SIG-M5 treated with dmso at 0.1 percent for 504 hours (cell line): ENCODE results near the gene EDC4.
"Not testable (repeated sequence)": the region's sequence is repeated elsewhere in the genome, so short reads cannot be mapped to it uniquely, and the experiment has no call there.

Experiments
- DNase-seq: peaks from one replicate; lab custom pipeline; 2025; ENCODE audit not compliant: unreplicated experiment; lab: John Stamatoyannopoulos, UW

The EDC4 gene

DNA sequence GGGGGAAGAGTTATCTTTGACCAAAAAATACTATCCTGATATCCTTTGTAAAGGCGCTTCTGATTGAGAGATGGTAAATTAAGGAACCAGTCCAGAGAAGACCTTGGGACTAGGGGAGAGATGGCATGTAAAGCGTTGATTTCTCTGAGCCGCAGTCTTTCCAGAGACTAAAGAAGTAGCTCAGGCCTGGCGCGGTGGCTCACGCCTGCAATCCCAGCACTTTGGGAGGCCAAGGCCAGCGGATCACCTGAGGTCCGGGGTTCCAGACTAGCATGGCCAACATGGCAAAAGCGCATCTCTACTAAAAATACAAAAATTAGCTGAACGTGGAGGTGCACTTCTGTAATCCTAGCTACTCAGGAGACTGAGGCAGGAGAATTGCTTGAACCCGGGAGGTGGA lies 24.7 kb upstream of the EDC4 start:
- DNase-seq: no peak

DNA sequence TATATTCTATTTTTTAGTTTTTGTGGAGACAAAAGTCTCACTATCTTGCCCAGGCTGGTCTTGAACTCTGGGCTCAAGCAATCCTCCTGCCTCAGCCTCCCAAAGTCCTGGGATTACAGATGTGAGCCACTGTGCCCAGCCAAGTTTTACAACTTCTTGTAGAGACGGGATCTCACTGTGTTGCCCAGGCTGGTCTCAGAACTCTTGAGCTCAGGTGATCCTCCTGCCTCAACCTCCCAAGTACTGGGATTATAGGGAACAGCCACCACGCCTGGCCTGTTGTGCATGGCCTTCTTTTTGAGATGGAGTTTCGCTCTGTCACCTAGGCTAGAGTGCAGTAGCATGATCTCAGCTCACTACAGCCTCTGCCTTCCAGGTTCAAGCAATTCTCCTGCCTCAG lies 19.2 kb upstream of the EDC4 start:
- DNase-seq: no peak

DNA sequence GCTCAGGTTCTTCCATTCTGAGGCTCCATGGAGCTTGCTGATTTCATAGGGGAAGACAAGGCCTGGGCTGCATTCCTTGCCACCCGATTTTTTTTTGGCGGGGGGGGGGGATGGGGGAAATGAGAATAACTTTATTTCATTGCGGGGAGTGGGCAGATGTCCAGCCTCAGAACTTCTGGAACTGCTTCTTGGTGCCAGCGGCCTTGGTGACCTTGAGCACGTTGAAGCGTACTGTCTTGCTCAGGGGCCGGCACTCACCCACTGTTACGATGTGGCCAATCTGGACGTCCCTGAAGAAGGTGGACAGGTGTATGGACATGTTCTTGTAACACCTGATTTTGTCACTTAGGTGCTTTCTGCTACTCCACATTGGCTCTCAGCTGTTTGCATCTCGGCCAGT lies 17.1 kb upstream of the EDC4 start:
- no peak for DNase-seq

DNA sequence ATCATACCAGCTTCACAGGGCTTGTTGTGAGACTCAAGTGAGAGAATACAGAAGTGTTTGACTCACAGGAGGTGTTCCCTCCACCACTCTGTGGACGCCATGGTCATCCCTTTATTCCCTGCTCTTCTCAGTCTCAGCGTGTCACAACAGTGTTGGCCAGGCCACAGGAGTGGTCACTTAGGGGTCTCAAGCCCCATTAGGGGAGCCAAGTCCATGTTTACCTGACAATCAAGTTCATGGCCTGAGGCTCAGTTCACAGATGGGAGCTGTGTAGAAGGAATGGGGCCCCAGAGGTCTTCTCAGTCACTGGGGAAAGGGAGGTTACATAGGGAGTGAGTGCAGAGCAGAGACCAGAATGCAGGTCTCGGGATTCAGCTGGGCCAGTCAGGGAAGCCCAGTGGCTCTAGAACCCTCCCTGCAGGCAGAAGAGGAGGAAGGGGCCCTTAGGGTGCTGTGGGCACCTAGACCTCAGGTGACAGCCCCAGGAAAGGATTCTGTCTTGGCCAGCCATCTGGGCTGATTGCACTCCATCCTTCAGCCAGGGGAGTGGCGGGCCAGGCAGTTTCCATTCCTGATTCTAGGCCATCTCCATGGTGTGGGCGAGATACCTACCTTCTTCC lies 15.8 kb upstream of the EDC4 start:
- no peak for DNase-seq

DNA sequence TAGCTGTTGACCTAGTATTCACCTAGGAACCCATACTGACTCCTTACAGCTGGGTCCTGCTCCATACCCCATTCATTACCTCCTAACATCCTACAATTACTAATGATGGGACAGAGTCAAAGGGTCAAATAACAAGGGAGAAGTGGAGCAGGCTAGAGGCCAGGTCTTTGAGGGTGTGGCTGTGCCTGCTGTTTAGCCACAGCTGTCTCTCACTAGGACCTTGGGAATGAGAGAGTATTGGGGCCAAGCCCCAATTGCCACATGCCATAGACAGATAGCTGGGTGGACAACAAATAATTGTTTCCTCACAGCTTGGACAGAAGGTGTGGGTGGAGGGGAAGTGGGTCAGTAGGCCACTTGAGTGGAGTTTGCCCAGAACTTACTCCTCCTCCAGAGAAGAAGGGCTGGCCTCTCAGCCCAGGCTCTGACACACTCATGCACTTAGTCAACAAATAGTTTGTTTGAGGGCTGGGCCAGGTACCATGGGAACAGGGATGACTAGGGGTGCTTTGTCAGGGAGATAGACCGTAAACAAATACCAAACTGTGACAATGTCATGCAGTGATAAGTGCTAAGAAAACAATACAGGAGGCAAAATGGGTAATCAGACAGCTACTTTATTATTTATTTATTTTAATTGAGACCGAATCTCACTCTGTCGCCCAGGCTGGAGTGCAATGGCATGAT lies 15.2 kb upstream of the EDC4 start:
- peak; percentile 71 for DNase-seq

DNA sequence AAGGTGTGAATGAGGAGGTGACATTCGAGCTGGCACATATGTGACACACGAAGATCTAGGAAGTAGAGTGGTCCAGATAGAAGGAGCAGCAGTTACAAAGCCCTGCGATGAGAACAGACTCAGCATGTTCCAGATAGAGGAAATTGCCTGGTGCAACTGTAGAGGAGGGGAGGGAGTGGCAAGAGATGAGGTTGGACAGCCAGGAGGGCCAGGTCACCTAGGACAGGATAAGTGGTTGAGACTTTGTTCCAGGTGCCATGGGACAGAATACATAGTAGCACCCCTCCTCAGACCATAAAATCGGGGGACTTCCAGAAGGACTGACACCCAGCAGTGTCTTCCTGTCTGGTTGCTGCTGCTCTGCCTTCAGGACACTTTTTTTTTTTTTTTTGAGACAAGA lies 14.4 kb upstream of the EDC4 start:
- no peak for DNase-seq

DNA sequence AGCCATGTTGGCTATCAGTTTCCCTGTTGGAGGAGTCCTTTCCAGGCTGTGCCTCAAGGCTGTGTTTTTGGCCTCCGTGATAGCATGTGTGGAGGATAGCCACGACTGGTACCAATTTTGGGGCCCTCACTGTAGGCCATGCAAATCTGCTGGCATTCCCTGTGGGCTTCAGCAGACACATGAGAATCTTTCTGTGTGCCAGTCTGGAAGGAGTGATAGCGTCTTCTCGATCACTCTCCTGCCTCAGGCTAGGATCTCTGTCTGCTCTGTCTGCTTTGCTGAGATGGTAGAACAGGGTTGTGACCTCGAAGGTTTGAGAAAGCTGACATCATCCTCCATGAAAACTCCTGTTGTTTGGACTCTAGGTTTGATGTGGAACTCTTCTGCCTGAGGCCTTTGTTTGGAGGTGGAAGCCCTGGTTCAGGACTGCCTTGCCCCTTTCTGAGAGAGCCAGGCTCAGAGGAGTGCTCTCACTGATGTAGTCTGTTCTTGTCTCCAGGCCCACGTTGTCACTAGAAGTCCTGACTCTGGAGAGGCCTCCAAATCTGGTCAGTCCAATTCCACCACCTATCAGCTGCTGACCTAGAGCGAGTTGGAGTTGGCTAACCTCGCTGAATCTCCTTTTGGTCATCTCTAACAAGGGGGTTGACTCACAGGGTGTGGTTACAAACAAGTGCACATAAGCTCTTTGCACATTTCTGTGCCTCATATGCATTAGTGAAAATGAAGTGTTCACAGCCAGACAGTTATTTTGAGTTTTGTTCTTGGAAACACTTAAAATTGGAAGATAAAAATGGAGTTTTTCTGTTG lies 12.1 kb upstream of the EDC4 start:
- DNase-seq: no peak

DNA sequence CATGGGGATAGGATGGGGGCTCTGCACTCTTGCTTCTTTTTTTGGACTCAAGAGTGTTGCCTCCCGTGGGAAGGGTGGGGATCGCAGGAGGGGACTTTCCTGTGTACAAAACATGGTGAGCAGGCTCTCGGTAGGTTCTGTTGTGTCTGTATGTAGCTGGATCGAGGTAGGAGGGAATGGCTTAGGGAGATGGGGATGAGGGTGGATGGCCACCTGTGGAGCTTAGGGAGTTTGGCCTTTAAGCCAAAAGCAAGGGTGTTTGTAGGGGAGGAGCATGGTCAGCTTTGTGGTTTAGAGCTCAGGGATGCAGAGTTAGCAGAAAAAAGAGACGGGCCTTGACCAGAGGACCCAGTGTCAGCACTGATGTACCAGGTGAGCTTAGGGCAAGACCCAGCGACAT lies 11.0 kb upstream of the EDC4 start:
- no peak for DNase-seq

DNA sequence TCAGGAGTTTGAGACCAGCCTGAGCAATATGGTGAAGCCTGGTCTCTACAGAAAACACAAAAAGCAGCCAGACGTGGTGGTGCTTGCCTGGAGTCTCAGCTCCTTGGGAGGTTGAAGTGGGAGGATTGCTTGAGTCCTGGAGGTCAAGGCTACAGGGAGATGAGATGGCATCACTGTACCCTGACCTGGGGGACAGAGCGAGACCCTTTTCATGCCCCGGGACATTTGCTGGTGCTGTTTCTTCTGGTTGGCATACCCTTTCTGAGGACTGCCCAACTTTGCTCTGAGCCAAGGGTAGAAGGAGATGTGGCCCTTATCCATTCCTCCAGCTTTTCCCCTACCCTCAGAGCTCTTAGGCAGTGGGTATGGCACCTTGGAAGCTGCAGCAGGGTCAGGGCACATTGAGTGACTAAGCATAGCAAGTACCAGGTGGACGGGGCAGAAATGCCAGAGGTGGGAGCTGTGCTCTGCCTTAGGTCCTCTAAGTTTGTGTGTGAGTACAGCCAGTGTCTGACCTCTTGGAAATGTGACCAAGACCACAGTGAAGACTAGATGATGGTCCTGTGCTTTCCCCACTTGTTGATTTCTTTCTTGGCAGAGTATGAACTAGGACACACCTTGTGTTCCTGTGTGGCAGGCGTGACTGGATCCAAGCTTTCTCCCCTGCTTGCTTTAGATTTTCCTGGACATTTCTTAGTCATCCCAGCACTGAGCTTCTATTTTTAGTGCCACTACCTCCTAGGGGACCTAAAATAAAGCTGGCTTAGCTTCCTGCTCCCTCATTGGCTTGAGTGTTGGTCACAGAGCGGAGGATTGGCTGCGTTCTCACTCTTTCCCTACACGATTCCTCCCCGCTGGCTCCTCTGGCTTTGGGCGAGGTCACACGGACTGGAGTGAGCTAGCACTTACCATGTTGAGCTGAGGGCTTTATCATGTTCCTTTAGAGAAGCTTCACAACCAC lies 9.9 kb upstream of the EDC4 start:
- no peak for DNase-seq

DNA sequence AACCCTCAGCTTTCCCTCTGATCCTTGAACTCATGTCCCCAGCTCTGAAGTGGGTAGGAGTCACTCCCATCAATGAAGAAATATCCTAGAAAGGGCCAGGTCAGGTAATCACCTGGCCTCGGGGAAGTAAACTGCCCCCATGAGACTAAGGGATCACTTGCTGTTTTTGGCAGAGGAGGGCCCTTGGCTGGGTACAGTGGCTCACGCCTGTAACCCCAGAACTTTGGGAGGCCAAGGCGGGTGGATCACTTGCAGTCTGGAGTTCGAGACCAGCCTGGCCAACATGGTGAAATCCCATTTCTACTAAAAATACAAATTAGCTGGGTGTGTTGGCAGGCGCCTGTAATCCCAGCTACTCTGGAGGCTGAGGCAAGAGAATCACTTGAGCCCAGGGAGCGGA lies 8.8 kb upstream of the EDC4 start:
- DNase-seq: not testable (repeated sequence)

DNA sequence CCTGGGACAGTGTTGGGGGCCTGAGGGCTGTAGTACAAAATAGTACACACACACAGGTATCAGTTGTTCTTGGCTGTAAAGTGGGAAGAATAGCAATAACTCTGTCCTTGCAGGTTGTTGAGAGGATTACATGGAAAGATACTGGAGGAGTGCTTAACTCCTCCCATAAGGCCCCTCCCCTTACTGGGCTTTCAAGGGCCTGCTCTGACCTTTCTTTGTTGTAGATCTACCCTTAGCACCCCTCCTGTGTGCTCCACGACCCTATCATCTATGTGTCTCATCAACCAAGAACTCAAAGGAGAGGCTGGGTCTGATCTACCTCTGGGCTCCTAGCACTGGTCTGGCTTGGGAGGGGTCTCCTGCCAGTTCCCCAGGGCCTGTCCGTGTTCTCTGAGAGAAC lies 8.3 kb upstream of the EDC4 start:
- DNase-seq: no peak

DNA sequence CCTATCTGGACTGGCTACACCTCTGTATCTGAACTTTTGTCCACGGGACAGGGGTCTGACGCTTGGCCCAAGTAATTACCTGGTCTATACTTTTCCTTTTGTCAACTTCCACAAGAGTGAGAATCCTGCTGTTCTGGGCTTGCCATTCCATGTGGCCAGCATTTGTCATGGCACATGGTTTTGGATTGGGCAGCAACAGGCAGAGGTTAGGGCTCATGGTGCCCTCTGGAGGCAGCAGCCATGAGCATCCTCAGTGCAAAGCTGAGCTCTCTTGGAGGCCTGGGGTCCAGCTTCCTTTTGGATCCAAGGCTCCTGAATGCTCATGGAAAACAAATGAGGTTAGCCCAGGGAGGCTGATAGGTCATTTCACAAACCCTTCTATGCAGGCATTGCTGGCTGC lies 7.5 kb upstream of the EDC4 start:
- no peak for DNase-seq

DNA sequence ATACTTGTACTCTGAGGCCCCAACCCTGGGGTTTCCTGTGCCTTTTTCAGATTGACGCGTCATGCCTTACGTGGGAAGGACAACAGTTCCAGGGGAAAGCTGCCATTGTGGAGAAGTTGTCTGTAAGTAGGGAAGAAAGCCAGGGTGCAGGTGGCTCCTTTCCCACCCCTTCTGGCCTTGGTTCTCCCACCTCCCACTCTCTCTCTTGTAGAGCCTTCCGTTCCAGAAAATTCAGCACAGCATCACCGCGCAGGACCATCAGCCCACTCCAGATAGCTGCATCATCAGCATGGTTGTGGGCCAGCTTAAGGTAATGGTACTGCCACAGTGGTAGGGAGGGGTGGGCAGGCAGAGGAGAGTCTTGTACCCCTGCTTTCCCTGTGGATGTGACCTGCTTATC lies 4.6 kb upstream of the EDC4 start:
- DNase-seq: no peak

DNA sequence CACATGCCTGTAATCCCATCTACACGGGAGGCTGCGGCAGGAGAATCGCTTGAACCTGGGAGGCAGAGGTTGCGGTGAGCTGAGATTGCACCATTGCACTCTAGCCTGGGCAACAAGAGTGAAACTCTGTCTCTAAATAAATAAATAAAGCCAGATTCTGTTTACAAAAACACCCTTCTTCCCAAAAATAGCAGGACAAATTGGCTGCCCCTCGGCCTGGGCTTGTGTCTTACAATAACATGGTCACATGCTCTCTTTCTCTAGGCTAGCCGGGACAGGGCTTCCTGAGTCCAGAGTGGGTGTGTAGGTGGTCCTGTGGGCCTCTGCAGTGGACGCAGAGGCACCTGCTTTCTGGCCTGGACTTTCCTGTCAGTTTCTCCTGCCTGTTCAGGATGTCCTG lies 3.2 kb upstream of the EDC4 start:
- no peak for DNase-seq

DNA sequence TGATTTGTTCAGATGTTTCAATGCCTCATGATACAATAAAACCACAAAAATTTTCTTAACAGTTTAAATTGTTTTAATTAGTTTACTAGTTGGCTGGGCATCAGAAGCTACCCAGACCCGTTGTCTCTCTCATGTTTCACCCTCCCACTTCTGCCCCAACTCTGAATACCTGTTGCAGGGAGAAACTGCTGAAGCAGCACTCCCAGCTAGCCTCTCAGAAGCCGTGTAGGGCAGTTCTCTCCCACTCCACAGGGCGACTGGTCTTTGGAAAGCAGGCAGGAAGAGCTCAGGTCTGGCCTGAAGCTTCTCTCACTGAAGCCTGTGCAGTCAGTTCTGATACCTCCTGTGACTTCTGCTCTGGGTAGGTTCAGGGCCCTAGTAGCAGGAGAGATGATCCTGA lies 1.6 kb upstream of the EDC4 start:
- no peak for DNase-seq

DNA sequence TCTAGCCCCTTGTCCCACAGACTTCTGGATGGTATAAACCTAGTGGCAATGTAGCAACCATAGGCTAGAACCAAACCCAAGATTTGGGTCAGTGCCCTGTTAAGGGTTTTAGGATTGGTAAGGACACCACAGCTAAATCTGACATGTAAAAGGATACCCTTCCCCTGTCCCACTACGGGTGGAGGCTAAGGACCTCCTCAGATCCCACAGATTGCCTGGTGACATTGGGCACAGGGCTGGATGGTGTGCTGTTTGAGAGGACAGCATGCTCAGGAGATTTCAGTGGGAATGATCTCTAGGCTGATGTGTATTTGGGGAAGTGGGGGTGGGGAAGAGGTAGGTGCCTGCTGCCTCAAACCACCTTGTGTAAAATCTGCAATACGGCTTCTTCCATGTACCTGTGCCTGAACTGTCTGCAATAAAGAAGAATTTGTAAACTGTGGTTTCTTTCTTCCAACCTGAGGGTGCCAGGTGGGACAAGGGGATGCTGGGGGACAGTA lies 671 bp upstream of the EDC4 start:
- no peak for DNase-seq

DNA sequence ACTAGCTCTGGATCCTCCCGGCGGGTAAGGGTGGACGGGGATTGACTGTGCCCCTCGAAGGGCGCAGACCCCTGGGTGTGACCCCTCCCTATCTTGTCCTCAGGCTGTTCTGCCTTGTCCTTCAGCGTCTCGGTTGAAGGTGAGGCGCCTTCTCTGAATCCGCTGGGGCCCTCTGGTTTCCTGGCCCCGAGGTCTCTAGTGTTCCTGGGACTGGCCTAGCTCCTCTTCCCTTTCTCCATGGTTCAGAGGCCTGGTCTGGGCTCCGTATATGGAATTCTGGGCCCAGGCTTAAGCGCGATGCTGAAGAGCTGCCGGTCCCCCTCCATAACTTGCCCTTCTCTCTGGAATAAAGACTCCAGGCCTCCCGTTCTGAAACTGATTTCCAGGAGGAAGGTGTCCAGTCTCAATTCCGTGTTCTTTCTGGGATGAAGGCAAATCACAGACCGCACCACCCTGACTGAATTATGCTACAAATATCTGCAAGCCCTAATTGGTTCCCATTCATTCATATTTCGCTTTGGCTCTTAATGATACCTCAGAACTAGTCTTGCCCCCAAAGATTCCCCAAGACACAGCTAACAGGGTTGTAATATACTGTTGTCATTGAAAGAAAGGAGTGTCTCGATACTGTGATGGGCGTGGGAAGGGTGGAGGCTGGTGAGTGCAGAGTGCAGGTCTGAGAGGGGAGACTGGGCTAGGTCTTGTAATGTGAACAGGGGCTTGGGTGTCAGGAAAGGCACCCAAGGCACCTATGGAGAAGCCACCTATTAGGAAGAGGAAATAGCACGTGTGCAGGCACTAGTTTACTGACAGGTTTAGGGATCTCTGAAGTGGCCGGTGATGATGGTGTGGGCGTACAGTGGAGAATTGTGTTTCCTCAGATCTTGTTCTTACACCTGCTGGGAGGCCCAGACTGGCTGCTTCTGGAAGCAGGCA lies 851 bp downstream of the EDC4 start:
- no peak for DNase-seq

DNA sequence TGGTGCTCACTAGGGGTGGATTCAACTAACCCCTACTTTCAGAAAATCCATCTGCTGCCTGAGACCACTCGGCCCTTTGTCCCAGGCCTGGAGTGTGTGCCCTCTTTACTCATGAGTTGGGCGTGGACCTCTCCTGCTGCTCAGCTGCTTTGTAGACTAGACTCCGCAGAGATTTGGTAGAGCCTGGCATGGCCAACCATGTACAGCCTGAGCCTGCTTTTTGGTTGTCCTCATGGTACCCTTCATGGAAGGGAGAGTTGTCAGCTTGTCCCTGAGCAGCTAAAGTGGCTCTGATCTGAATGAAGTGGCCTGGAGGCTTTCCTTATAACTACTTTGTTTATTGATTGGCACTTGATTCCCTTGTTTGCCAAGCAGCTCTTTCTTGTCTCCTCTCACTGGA lies 1.5 kb downstream of the EDC4 start:
- no peak for DNase-seq

DNA sequence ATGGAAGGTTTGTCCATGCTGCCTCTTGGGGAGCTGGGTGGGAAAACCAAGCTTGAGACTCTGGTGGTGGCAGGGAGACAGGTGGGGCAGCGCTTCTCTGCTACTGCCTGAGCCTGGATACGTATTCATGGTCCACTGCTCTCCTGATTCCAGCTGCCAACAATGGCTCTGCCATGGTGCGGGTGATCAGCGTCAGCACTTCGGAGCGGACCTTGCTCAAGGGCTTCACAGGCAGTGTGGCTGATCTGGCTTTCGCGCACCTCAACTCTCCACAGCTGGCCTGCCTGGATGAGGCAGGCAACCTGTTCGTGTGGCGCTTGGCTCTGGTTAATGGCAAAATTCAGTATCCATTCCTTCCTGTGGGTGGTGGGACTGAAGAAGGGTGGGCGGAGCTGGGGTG lies 4.2 kb downstream of the EDC4 start:
- DNase-seq: no peak

DNA sequence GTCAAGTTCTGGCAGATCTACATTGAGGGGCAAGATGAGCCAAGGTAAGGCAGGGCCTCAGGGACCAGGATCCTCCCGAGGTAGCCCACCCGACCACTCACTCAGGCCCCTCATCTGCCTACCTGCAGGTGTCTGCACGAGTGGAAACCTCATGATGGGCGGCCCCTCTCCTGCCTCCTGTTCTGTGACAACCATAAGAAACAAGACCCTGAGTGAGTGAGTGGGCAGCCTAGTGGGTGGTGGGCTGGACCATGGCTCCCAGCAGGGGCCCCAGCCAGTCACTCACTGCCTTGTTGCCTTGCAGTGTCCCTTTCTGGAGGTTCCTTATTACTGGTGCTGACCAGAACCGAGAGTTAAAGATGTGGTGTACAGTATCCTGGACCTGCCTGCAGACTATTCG lies 5.4 kb downstream of the EDC4 start:
- DNase-seq: no peak
